Gastrocnemius medialis (tissue), 4 donors: ENCODE results near the gene KLHL41. TPM values are rescaled to one million over a fixed set of nuclear protein-coding genes. Genes with fewer than 3 reads are reported as not detected.

Source experiments
- ATAC-seq, 2 donors: fragments of 150-250 bp; one replicate each; pipeline ENCODE4 v1.9.1; 2016
- DNase-seq, 2 donors: peaks; one replicate each; pipeline ENCODE4 v3.0.0-alpha.2; 2019
- H3K27ac ChIP-seq, 4 donors: fragments of 200-600 bp; sonication (generic); 1 replicate in 1 of 4; 2 replicates in 3 of 4; pipeline ENCODE4 v1.5.1; 2016 to 2018; ENCODE audit warnings: mild to moderate bottlenecking in 2 of 4, moderate library complexity in 1 of 4
- H3K27me3 ChIP-seq, 3 donors: fragments of 200-600 bp; sonication (generic) in 2 of 3; 1 replicate in 1 of 3; 2 replicates in 2 of 3; pipeline versions ENCODE4 v1.5.1 to v1.6.0; 2016 to 2019; ENCODE audit warnings: mild to moderate bottlenecking in 1 of 3, moderate library complexity in 1 of 3
- H3K36me3 ChIP-seq, 2 donors: fragments of 200-600 bp; sonication (generic) in 1 of 2; one replicate each; pipeline ENCODE4 v1.5.1; 2017 to 2018
- H3K4me1 ChIP-seq, 2 donors: fragments of 200-600 bp; sonication (generic) in 1 of 2; one replicate each; pipeline ENCODE4 v1.5.1; 2016 to 2017; ENCODE audit warnings: mild to moderate bottlenecking in 2 of 2
- H3K4me3 ChIP-seq, 4 donors: fragments of 200-600 bp; sonication (generic) in 3 of 4; 1 replicate in 1 of 4; 2 replicates in 3 of 4; pipeline ENCODE4 v1.5.1; 2016 to 2019; ENCODE audit warnings: mild to moderate bottlenecking in 2 of 4
- H3K9me3 ChIP-seq, 3 donors: fragments of 200-600 bp; sonication (generic) in 2 of 3; 1 replicate in 1 of 3; 2 replicates in 2 of 3; pipeline ENCODE4 v1.5.1; 2016 to 2019
- CTCF ChIP-seq, 5 experiments: fragments of 450-650 bp in 3 of 5; fragments of 200-600 bp in 2 of 5; sonication (generic) in 2 of 5; IDR thresholded peaks in 4 of 5; conservative IDR thresholded peaks in 1 of 5; 1 replicate in 4 of 5; 2 replicates in 1 of 5; pipeline ENCODE4 v1.5.1; 2016 to 2019; ENCODE audit warnings: antibody characterized with exemption in 5 of 5, mild to moderate bottlenecking in 3 of 5, moderate library complexity in 3 of 5
- POLR2A ChIP-seq, 2 donors: fragments of 450-650 bp; IDR thresholded peaks; one replicate each; pipeline ENCODE4 v1.6.1; 2017; ENCODE audit warnings: antibody characterized with exemption in 2 of 2, mild to moderate bottlenecking in 2 of 2, moderate library complexity in 2 of 2
- in situ Hi-C, 4 donors: fragments of 200-750 bp; cut with MboI; loops; one replicate each; pipeline versions ENCODE4 v1.15.0 to v1.8.0; 2017; ENCODE audit warnings: low sequenced_read_pairs in 4 of 4
- intact Hi-C: fragments of 100-400 bp; cut with DNase I; formaldehyde crosslinking; loops from one replicate; pipeline ENCODE4 v1.15.1; 2023; ENCODE audit warnings: low total_unique reads
- total RNA-seq, 4 donors: library from RNA; depleted of rRNA; stranded (reverse); fragments of >200 nt; gene quantifications; one replicate each; pipeline versions ENCODE4 v1.1.0 to v1.2.3, GENCODE V29; 2016

KLHL41 gene
- total RNA-seq, 4 donors from 2014 or later: 2,008 to 3,010 (median 2,782) TPM

- H3K27ac ChIP-seq: no peak overlapping the region
- peaks cover 0 to 35% of the 10 kb centered on the region in 2 donors for H3K36me3 ChIP-seq
- no peak for DNase-seq
- no peak for TF ChIP-seq POLR2A (IDR thresholded peaks at IDR 0.05)
- no peak for TF ChIP-seq CTCF (IDR thresholded peaks at IDR 0.05 in 4 of 5, conservative IDR thresholded peaks at IDR 0.05 in 1 of 5)
- in situ Hi-C loops (no loop called here), intact Hi-C loops (no loop called here)
- H3K9me3 ChIP-seq: no peaks in the 10 kb centered on the region
- no peak overlapping the region for H3K4me3 ChIP-seq
- peaks cover 0 to 6% of the 10 kb centered on the region in 2 donors for H3K4me1 ChIP-seq
- no peaks in the 10 kb centered on the region for H3K27me3 ChIP-seq
- ATAC-seq: no peak
These were observed 23.8 kb upstream of the KLHL41 start for GRCh38 chr2:169485650-169486138.

GRCh38 chr2:169486487-169486886 lies 23.0 kb upstream of the KLHL41 start:
- Histone ChIP-seq H3K27me3 (no peaks in the 10 kb centered on the region), H3K9me3 (no peaks in the 10 kb centered on the region), H3K4me3 (no peak overlapping the region), H3K27ac (no peak overlapping the region), H3K4me1 (no peaks in the 10 kb centered on the region), H3K36me3 (peaks cover 0 to 35% of the 10 kb centered on the region in 2 donors)
- intact Hi-C loops (no loop called here), in situ Hi-C loops (no loop called here)
- TF ChIP-seq CTCF (IDR thresholded peaks at IDR 0.05 in 4 of 5, conservative IDR thresholded peaks at IDR 0.05 in 1 of 5): no peak
- no peak for ATAC-seq
- DNase-seq: no peak

GRCh38 chr2:169490834-169491233 lies 18.7 kb upstream of the KLHL41 start:
- Histone ChIP-seq H3K27me3 (no peaks in the 10 kb centered on the region), H3K36me3 (peaks cover 0 to 12% of the 10 kb centered on the region in 2 donors), H3K4me1 (peaks cover 5 to 12% of the 10 kb centered on the region in 2 donors), H3K27ac (no peak overlapping the region), H3K9me3 (no peaks in the 10 kb centered on the region), H3K4me3 (no peak overlapping the region)
- intact Hi-C loops: no loop called here
- TF ChIP-seq POLR2A (IDR thresholded peaks at IDR 0.05): no peak
- TF ChIP-seq CTCF (IDR thresholded peaks at IDR 0.05 in 4 of 5, conservative IDR thresholded peaks at IDR 0.05 in 1 of 5): no peak
- no peak for ATAC-seq
- no peak for DNase-seq
- in situ Hi-C loops: no loop called here

GRCh38 chr2:169491378-169491777 lies 18.1 kb upstream of the KLHL41 start:
- Histone ChIP-seq H3K27me3 (no peaks in the 10 kb centered on the region), H3K27ac (no peak overlapping the region), H3K4me3 (no peak overlapping the region), H3K36me3 (peaks cover 0 to 12% of the 10 kb centered on the region in 2 donors), H3K9me3 (no peaks in the 10 kb centered on the region), H3K4me1 (peaks cover 7 to 16% of the 10 kb centered on the region in 2 donors)
- DNase-seq (no peak), ATAC-seq (no peak)
- TF ChIP-seq POLR2A (IDR thresholded peaks at IDR 0.05) (no peak), CTCF (IDR thresholded peaks at IDR 0.05 in 4 of 5, conservative IDR thresholded peaks at IDR 0.05 in 1 of 5) (no peak)
- in situ Hi-C loops (no loop called here), intact Hi-C loops (no loop called here)

- ATAC-seq (no peak), DNase-seq (no peak)
- in situ Hi-C loops: no loop called here
- Histone ChIP-seq H3K27me3 (no peaks in the 10 kb centered on the region), H3K4me3 (no peak overlapping the region), H3K9me3 (no peaks in the 10 kb centered on the region), H3K4me1 (peaks cover 7 to 16% of the 10 kb centered on the region in 2 donors), H3K36me3 (peaks cover 0 to 7% of the 10 kb centered on the region in 2 donors), H3K27ac (peak overlapping the region in 1 of 4 donors; percentile 2)
- TF ChIP-seq CTCF (IDR thresholded peaks at IDR 0.05 in 4 of 5, conservative IDR thresholded peaks at IDR 0.05 in 1 of 5) (no peak), POLR2A (IDR thresholded peaks at IDR 0.05) (no peak)
- intact Hi-C loops: no loop called here
These were observed 16.1 kb upstream of the KLHL41 start for GRCh38 chr2:169493360-169493759.
